Memory B cell (primary cell): ENCODE data around the gene LETM1.

Source experiments
- ATAC-seq: fragments of 150-1000 bp; cut with Tn5 transposase; 2 replicates; pipeline ENCODE4 v1.10.0; 2021; ENCODE audit warnings: low read depth, mild to moderate bottlenecking, moderate library complexity
- DNase-seq, 2 donors: peaks; one replicate each; pipeline ENCODE4 v3.0.0; 2022; ENCODE audit warnings: low spot score in 2 of 2
- H3K27ac Mint-ChIP-seq: one replicate; pipeline ENCODE4 v1.8.0; 2022; ENCODE audit warnings: mild to moderate bottlenecking, moderate library complexity, mixed read lengths
- H3K27me3 Mint-ChIP-seq: one replicate; pipeline ENCODE4 v1.8.0; 2022; ENCODE audit warnings: mixed read lengths
- H3K36me3 Mint-ChIP-seq: one replicate; pipeline ENCODE4 v1.8.0; 2022; ENCODE audit warnings: mild to moderate bottlenecking, mixed read lengths
- H3K4me1 Mint-ChIP-seq: one replicate; pipeline ENCODE4 v1.8.0; 2022; ENCODE audit warnings: mixed read lengths
- H3K4me3 Mint-ChIP-seq: one replicate; pipeline ENCODE4 v1.8.0; 2022; ENCODE audit warnings: mild to moderate bottlenecking, moderate library complexity, mixed read lengths
- H3K9me3 Mint-ChIP-seq: one replicate; pipeline ENCODE4 v1.8.0; 2022; ENCODE audit warnings: mixed read lengths

Gene LETM1

GRCh38 chr4:1856071-1856942 is at the start of gene LETM1:
LETM1 (minus strand) TSS chr4:1856156; CDS start chr4:1855950, 206 bp downstream.
- no peaks in the 10 kb centered on the region for H3K9me3 Mint-ChIP-seq
- H3K4me3 Mint-ChIP-seq: peak within 1 kb of the TSS; percentile 82
- ATAC-seq: peak; percentile 97
- peaks cover 18% of the 10 kb centered on the region for H3K4me1 Mint-ChIP-seq
- peaks cover 7% of the 10 kb centered on the region for H3K36me3 Mint-ChIP-seq
- H3K27ac Mint-ChIP-seq: no peak within 1 kb of the TSS
- H3K27me3 Mint-ChIP-seq: peaks cover 1% of the 10 kb centered on the region
- DNase-seq: peak; percentile 83 to 85

DNA sequence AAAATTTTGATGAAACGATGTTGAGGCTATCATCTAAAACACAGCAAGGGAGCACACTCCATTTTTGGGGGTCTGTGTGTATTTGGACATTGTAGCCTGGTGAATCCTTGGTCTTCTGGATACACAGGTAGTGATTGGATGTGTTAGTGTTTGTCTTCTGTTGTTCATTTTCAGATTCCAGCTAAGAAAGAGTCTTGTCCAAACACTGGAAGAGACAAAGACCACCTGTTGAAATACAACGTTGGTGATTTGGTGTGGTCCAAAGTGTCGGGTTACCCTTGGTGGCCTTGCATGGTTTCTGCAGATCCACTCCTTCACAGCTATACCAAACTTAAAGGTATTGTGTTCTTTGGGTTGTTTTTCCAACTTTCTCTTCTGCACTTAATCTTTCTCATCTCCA is 48.1 kb upstream of the LETM1 start:
- no peaks in the 10 kb centered on the region for H3K9me3 Mint-ChIP-seq
- ATAC-seq (no peak), DNase-seq (no peak)
- no peaks in the 10 kb centered on the region for H3K27me3 Mint-ChIP-seq
- H3K36me3 Mint-ChIP-seq: peaks cover 20% of the 10 kb centered on the region
- H3K4me1 Mint-ChIP-seq: peaks cover 7% of the 10 kb centered on the region
- peak overlapping the region; percentile 33 for H3K27ac Mint-ChIP-seq
- no peak overlapping the region for H3K4me3 Mint-ChIP-seq

DNA sequence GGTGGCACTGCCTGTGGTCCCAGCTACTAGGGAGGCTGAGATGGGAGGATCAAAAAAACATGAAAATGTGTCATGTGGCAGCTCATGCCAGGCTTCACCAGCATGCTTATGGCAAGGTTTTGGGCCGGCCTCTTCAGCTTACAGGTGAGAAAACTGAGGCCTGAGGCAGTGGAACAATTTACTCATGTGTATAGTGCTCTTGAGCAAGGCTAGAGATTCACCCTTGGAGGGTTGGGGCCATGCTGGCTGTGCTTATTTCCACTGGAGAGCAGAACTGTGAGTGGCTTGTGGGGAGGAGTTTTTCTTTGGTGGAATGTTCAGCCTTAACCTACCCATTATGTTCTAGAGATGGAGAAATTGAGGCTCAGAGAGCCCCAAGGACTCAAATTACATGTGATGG is 47.1 kb upstream of the LETM1 start:
- peaks cover 8% of the 10 kb centered on the region for H3K4me1 Mint-ChIP-seq
- no peaks in the 10 kb centered on the region for H3K27me3 Mint-ChIP-seq
- peak overlapping the region; percentile 33 for H3K27ac Mint-ChIP-seq
- H3K36me3 Mint-ChIP-seq: peaks cover 20% of the 10 kb centered on the region
- ATAC-seq: no peak
- H3K9me3 Mint-ChIP-seq: no peaks in the 10 kb centered on the region
- DNase-seq: no peak
- H3K4me3 Mint-ChIP-seq: no peak overlapping the region

DNA sequence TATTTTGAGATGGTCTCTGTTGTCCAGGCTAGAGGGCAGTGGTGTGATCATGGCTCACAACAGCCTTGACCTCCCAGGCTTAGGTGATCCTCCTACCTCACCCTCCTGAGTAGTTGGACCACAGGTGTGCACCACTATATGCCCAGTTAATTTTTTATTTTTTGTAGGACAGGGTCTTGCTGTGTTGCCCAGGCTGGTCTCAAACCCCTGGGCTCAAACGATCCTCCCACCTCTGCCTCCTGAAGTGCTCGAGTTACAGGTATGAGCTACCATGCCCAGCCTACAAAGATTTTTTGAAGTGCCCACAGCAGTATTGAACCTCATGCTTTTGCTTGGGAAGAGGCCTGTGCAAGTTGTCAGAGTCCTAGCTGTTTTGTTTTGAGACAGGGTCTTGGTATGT is 46.3 kb upstream of the LETM1 start:
- H3K9me3 Mint-ChIP-seq: no peaks in the 10 kb centered on the region
- H3K4me1 Mint-ChIP-seq: peaks cover 7% of the 10 kb centered on the region
- no peak overlapping the region for H3K27ac Mint-ChIP-seq
- DNase-seq (no peak), ATAC-seq (no peak)
- no peaks in the 10 kb centered on the region for H3K27me3 Mint-ChIP-seq
- no peak overlapping the region for H3K4me3 Mint-ChIP-seq
- peaks cover 20% of the 10 kb centered on the region for H3K36me3 Mint-ChIP-seq

GRCh38 chr4:1901127-1901526 is 45.2 kb upstream of the LETM1 start:
- peaks cover 7% of the 10 kb centered on the region for H3K4me1 Mint-ChIP-seq
- no peaks in the 10 kb centered on the region for H3K27me3 Mint-ChIP-seq
- DNase-seq (no peak), ATAC-seq (no peak)
- no peak overlapping the region for H3K27ac Mint-ChIP-seq
- no peak overlapping the region for H3K4me3 Mint-ChIP-seq
- peaks cover 17% of the 10 kb centered on the region for H3K36me3 Mint-ChIP-seq
- no peaks in the 10 kb centered on the region for H3K9me3 Mint-ChIP-seq

- DNase-seq: no peak
- Mint-ChIP-seq H3K27me3 (no peaks in the 10 kb centered on the region), H3K4me1 (peaks cover 7% of the 10 kb centered on the region), H3K4me3 (no peak overlapping the region), H3K27ac (no peak overlapping the region), H3K36me3 (peaks cover 15% of the 10 kb centered on the region), H3K9me3 (no peaks in the 10 kb centered on the region)
- no peak for ATAC-seq
These were observed 44.7 kb upstream of the LETM1 start for GRCh38 chr4:1900624-1901023.

- H3K4me1 Mint-ChIP-seq: peaks cover 8% of the 10 kb centered on the region
- no peak overlapping the region for H3K4me3 Mint-ChIP-seq
- no peaks in the 10 kb centered on the region for H3K27me3 Mint-ChIP-seq
- DNase-seq: no peak
- ATAC-seq: no peak
- H3K27ac Mint-ChIP-seq: no peak overlapping the region
- H3K9me3 Mint-ChIP-seq: no peaks in the 10 kb centered on the region
- H3K36me3 Mint-ChIP-seq: peaks cover 15% of the 10 kb centered on the region
These were observed 44.1 kb upstream of the LETM1 start for GRCh38 chr4:1900087-1900433.

DNA sequence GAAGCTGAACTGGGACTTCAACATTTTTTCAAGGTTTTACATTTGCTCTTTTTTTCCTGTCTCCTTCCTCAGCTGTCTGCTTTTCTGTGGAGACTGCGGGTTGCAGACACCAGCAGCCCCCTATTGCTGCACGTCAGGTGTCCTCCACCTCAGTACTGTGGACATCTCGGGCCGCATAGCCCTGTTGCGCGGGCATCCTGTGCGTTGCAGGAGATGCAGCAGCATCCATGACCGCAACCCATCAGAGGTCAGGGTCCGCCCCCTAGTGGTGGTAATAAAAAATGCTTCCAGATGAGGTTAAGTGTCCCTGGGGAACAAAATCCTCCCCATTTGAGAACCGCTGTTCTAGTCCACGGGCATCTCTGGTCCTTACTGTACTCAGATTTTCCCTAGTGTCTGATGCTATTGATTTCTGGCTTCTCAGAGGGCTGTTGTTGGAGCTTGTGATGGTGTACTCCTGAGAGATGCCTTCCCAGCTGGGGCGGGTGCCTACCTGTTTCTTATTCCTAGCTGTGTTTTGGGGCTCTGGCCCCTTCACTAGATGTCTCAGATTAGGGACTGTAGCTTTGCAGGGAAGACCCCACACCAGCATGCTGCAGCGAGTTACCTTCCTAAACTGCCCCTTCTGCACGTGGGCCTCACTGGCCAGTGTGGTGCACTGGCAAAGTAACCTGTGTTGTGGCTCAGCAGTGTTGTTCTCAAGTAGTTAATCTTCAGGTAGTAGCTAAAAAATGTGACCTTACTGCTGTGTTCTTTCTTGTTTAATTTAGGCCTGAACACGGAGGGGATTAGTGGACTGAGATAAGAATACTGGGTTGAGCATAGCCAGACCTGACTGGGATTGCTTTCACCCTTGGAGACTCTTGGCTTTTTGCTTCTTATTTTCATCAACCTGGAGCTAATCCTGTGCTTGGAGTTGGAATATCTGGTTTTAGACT is 43.5 kb upstream of the LETM1 start:
- DNase-seq (peak; percentile 68 to 79), ATAC-seq (peak; percentile 97)
- Mint-ChIP-seq H3K27ac (peak overlapping the region; percentile 19), H3K36me3 (peaks cover 17% of the 10 kb centered on the region), H3K4me1 (peaks cover 11% of the 10 kb centered on the region), H3K9me3 (no peaks in the 10 kb centered on the region), H3K27me3 (no peaks in the 10 kb centered on the region), H3K4me3 (no peak overlapping the region)

- Mint-ChIP-seq H3K27ac (peak overlapping the region; percentile 19), H3K27me3 (no peaks in the 10 kb centered on the region), H3K36me3 (peaks cover 19% of the 10 kb centered on the region), H3K9me3 (no peaks in the 10 kb centered on the region), H3K4me1 (peaks cover 11% of the 10 kb centered on the region), H3K4me3 (no peak overlapping the region)
- ATAC-seq (peak; percentile 35), DNase-seq (no peak)
These were observed 42.7 kb upstream of the LETM1 start for GRCh38 chr4:1898681-1899080.

- Mint-ChIP-seq H3K27me3 (no peaks in the 10 kb centered on the region), H3K4me3 (no peak overlapping the region), H3K4me1 (peaks cover 11% of the 10 kb centered on the region), H3K27ac (peak overlapping the region; percentile 28), H3K36me3 (peaks cover 14% of the 10 kb centered on the region), H3K9me3 (no peaks in the 10 kb centered on the region)
- DNase-seq (no peak), ATAC-seq (no peak)
These were observed 42.1 kb upstream of the LETM1 start for GRCh38 chr4:1898007-1898406.

DNA sequence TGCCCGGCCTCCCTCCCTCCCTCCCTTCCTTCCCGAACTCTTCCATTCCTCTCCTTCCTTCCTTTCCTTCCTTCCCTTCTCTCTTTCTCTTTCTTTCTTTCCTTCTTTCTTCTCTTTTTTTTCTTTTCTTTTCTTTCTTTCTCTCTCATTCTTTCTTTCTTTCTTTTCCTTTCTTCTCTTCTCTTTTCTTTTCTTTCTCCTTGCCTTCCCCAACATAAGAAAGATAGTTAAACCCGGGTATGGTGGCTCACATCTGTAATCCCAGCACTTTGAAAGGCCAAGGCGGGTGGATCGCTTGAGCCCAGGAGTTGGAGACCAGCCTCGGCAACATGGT is 40.7 kb upstream of the LETM1 start:
- ATAC-seq: no peak
- no peaks in the 10 kb centered on the region for H3K9me3 Mint-ChIP-seq
- H3K36me3 Mint-ChIP-seq: peaks cover 12% of the 10 kb centered on the region
- no peak overlapping the region for H3K27ac Mint-ChIP-seq
- no peak overlapping the region for H3K4me3 Mint-ChIP-seq
- peaks cover 13% of the 10 kb centered on the region for H3K4me1 Mint-ChIP-seq
- H3K27me3 Mint-ChIP-seq: no peaks in the 10 kb centered on the region
- no peak for DNase-seq

GRCh38 chr4:1895971-1896657 is 40.2 kb upstream of the LETM1 start:
- no peaks in the 10 kb centered on the region for H3K9me3 Mint-ChIP-seq
- H3K4me3 Mint-ChIP-seq: no peak overlapping the region
- no peaks in the 10 kb centered on the region for H3K27me3 Mint-ChIP-seq
- DNase-seq: no peak
- no peak overlapping the region for H3K27ac Mint-ChIP-seq
- no peak for ATAC-seq
- peaks cover 13% of the 10 kb centered on the region for H3K4me1 Mint-ChIP-seq
- H3K36me3 Mint-ChIP-seq: peaks cover 10% of the 10 kb centered on the region

- Mint-ChIP-seq H3K36me3 (peaks cover 6% of the 10 kb centered on the region), H3K4me1 (peaks cover 18% of the 10 kb centered on the region), H3K27me3 (no peaks in the 10 kb centered on the region), H3K27ac (no peak overlapping the region), H3K4me3 (no peak overlapping the region), H3K9me3 (peaks cover 4% of the 10 kb centered on the region)
- no peak for DNase-seq
- no peak for ATAC-seq
These were observed 35.1 kb upstream of the LETM1 start for GRCh38 chr4:1890979-1891570.
